HepG2 (cell line): ENCODE data around the gene KLF16. TPM values are rescaled to one million over a fixed set of nuclear protein-coding genes. Genes with fewer than 3 reads are reported as not detected.
A peak's percentile ranks its signal among the peaks of the same experiment; 100 is the strongest.

ENCODE experiments used
- CENPBD1 ChIP-seq: sonication (generic); formaldehyde crosslinking; IDR thresholded peaks from 2 replicates; pipeline ENCODE4 v1.8.0; 2022; ENCODE audit warnings: missing genetic modification reagents, low read depth, mild to moderate bottlenecking, borderline replicate concordance
- NCOR1 ChIP-seq: fragments of 200-600 bp; sonication (generic); IDR thresholded peaks from 2 replicates; pipeline ENCODE4 v1.7.0; 2017; ENCODE audit warnings: antibody characterized with exemption, low read length, borderline replicate concordance
- NFE2 ChIP-seq: sonication (generic); formaldehyde crosslinking; IDR thresholded peaks from 2 replicates; pipeline ENCODE4 v1.4.0; 2020; ENCODE audit warnings: missing genetic modification reagents
- NR2F6 ChIP-seq, 2 experiments: IDR thresholded peaks; 2 replicates each; pipeline ENCODE4 v1.6.1; 2016; ENCODE audit warnings: antibody characterized with exemption in 1 of 2, mild to moderate bottlenecking in 1 of 2
- PAWR ChIP-seq: sonication (generic); formaldehyde crosslinking; IDR thresholded peaks from 2 replicates; pipeline ENCODE4 v1.4.0; 2020; ENCODE audit warnings: missing genetic modification reagents, mild to moderate bottlenecking, borderline replicate concordance
- PRDM10 ChIP-seq: sonication (generic); formaldehyde crosslinking; IDR thresholded peaks from 2 replicates; pipeline ENCODE4 v1.4.0; 2020; ENCODE audit warnings: low read depth, missing genetic modification reagents
- PRPF4 ChIP-seq: fragments of 200-400 bp; formaldehyde crosslinking; IDR thresholded peaks from 2 replicates; pipeline ENCODE4 v1.6.1; 2016; ENCODE audit warnings: low read length, low read depth; ENCODE audit not compliant: poor library complexity, severe bottlenecking
- RFXANK ChIP-seq: IDR thresholded peaks from 2 replicates; pipeline ENCODE4 v1.6.1; 2016
- SATB2 ChIP-seq: sonication (generic); formaldehyde crosslinking; IDR thresholded peaks from 2 replicates; pipeline ENCODE4 v1.5.0; 2020; ENCODE audit warnings: missing genetic modification reagents
- SMARCC2 ChIP-seq: fragments of 450-650 bp; IDR thresholded peaks from 2 replicates; pipeline ENCODE4 v1.6.1; 2017; ENCODE audit warnings: antibody characterized with exemption, mild to moderate bottlenecking
- SP140L ChIP-seq: sonication (generic); formaldehyde crosslinking; IDR thresholded peaks from 2 replicates; pipeline ENCODE4 v1.4.0; 2020; ENCODE audit warnings: missing genetic modification reagents, borderline replicate concordance
- SSRP1 ChIP-seq: IDR thresholded peaks from 2 replicates; pipeline ENCODE4 v1.6.1; 2016; ENCODE audit warnings: control low read depth
- SUZ12 ChIP-seq: fragments of 150-350 bp; IDR thresholded peaks from 2 replicates; pipeline ENCODE4 v1.6.1; 2014; ENCODE audit warnings: low read depth, low read length
- THAP7 ChIP-seq: sonication (generic); formaldehyde crosslinking; IDR thresholded peaks from 2 replicates; pipeline ENCODE4 v1.8.1; 2023; ENCODE audit warnings: mild to moderate bottlenecking, missing genetic modification reagents
- THYN1 ChIP-seq: sonication (generic); formaldehyde crosslinking; IDR thresholded peaks from 2 replicates; pipeline ENCODE4 v1.8.1; 2023; ENCODE audit warnings: low read depth, mild to moderate bottlenecking, moderate library complexity, missing genetic modification reagents, borderline replicate concordance
- ZBTB44 ChIP-seq: sonication (generic); formaldehyde crosslinking; IDR thresholded peaks from 2 replicates; pipeline ENCODE4 v1.4.0; 2020; ENCODE audit warnings: missing genetic modification reagents
- ZNF138 ChIP-seq: sonication (generic); formaldehyde crosslinking; IDR thresholded peaks from 2 replicates; pipeline ENCODE4 v1.5.0; 2020; ENCODE audit warnings: mild to moderate bottlenecking, low read depth, missing genetic modification reagents
- ZNF282 ChIP-seq: fragments of 450-650 bp; IDR thresholded peaks from 2 replicates; pipeline ENCODE4 v1.6.1; 2018; ENCODE audit not compliant: partially characterized antibody
- ZNF326 ChIP-seq: sonication (generic); formaldehyde crosslinking; IDR thresholded peaks from 2 replicates; pipeline ENCODE4 v1.4.0; 2020; ENCODE audit warnings: missing genetic modification reagents, borderline replicate concordance
- ZNF34 ChIP-seq: sonication (generic); formaldehyde crosslinking; IDR thresholded peaks from 2 replicates; pipeline ENCODE4 v1.4.0; 2020; ENCODE audit warnings: mild to moderate bottlenecking, missing genetic modification reagents, borderline replicate concordance
- ZNF343 ChIP-seq: sonication (generic); formaldehyde crosslinking; IDR thresholded peaks from 2 replicates; pipeline ENCODE4 v1.4.0; 2020; ENCODE audit warnings: mild to moderate bottlenecking, missing genetic modification reagents
- ZNF558 ChIP-seq: sonication (generic); formaldehyde crosslinking; IDR thresholded peaks from 2 replicates; pipeline ENCODE4 v1.9.0; 2022; ENCODE audit warnings: mild to moderate bottlenecking, missing genetic modification reagents, borderline replicate concordance
- ZNF563 ChIP-seq: sonication (generic); formaldehyde crosslinking; IDR thresholded peaks from 2 replicates; pipeline ENCODE4 v1.8.0; 2022; ENCODE audit warnings: mild to moderate bottlenecking, moderate library complexity, missing genetic modification reagents
- ZNF672 ChIP-seq: sonication (generic); formaldehyde crosslinking; IDR thresholded peaks from 2 replicates; pipeline ENCODE4 v1.8.1; 2022; ENCODE audit warnings: missing genetic modification reagents
- ZNF891 ChIP-seq: sonication (generic); formaldehyde crosslinking; IDR thresholded peaks from 2 replicates; pipeline ENCODE4 v1.5.0; 2020; ENCODE audit warnings: mild to moderate bottlenecking, missing genetic modification reagents
- polyA plus RNA-seq, 8 experiments: library from polyadenylated mRNA; depleted of rRNA in 3 of 8; stranded (reverse) in 7 of 8; unstranded in 1 of 8; fragments of >200 nt; fragmentation: Illumina TruSeq in 4 of 8; extraction: Trizol in 4 of 8; gene quantifications; 2 replicates each; pipeline versions ENCODE4 v1.2.1 to v1.2.3, GENCODE V29; 2011 to 2016; ENCODE audit warnings: low read depth in 4 of 8, missing spikeins in 1 of 8, mixed read lengths in 1 of 8; ENCODE audit not compliant: insufficient read depth in 1 of 8
- total RNA-seq, 5 experiments: library from RNA; depleted of rRNA; stranded (reverse); fragments of >200 nt; fragmentation: Illumina TruSeq; extraction: Trizol; gene quantifications; 2 replicates each; pipeline ENCODE4 v1.2.3, GENCODE V29; 2016; ENCODE audit warnings: low read depth in 1 of 5

Gene KLF16
- total and polyA plus RNA-seq, 2 of the 13 experiments (the other 11 are each of a cell fraction or from before 2014, with no cell fraction given), result 3.5 to 6.7 TPM

- peak; percentile 75; the same call in 1 of the 2 replicates for TF ChIP-seq ZNF34 (CRISPR knock-in tag)
- peak; percentile 100 for TF ChIP-seq ZNF672 (CRISPR knock-in tag)
- no peak for TF ChIP-seq PAWR
- peak; percentile 36; the same call in 1 of the 2 replicates for TF ChIP-seq ZBTB44 (CRISPR knock-in tag)
- TF ChIP-seq CENPBD1, result no peak
- no peak for TF ChIP-seq ZNF326
- TF ChIP-seq ZNF558 (CRISPR knock-in tag), result no peak; the same call in 1 of the 2 replicates
- TF ChIP-seq RFXANK (CRISPR knock-in tag), result no peak
- no peak for TF ChIP-seq ZNF891 (CRISPR knock-in tag)
- TF ChIP-seq SMARCC2, result no peak
- no peak for TF ChIP-seq SATB2 (CRISPR knock-in tag)
- peak; percentile 46; the same call in 1 of the 2 replicates for TF ChIP-seq NCOR1
- TF ChIP-seq NR2F6 (IDR thresholded peaks at IDR 0.05), result peak; percentile 92
- peak; percentile 96 for TF ChIP-seq NR2F6 (CRISPR knock-in tag; IDR thresholded peaks at IDR 0.05)
- TF ChIP-seq SSRP1, result peak; percentile 93
- peak; percentile 51; the same call in 1 of the 2 replicates for TF ChIP-seq ZNF563 (CRISPR knock-in tag)
- TF ChIP-seq PRPF4, result no peak
- no peak for TF ChIP-seq PRDM10 (CRISPR knock-in tag)
- TF ChIP-seq ZNF343, result peak; percentile 81
- TF ChIP-seq NFE2 (CRISPR knock-in tag), result no peak
- TF ChIP-seq THAP7, result no peak
- TF ChIP-seq SP140L, result no peak
- TF ChIP-seq ZNF282, result no peak
- TF ChIP-seq THYN1, result no peak
- peak; percentile 86 for TF ChIP-seq SUZ12
- no peak for TF ChIP-seq ZNF138 (CRISPR knock-in tag)
Observed at GRCh38 chr19:1905110-1905862, 41.9 kb upstream of the KLF16 start, which contains the start of the genes ADAT3 and SCAMP4 (continued).
